SK-N-SH treated with all-trans-retinoic acid at 6 μM for 48 hours (cell line): Measurements from ENCODE around the gene ERC1.

Experiments used
- ARNTL ChIP-seq: fragments of 450-650 bp; formaldehyde crosslinking; IDR thresholded peaks from 2 replicates; pipeline ENCODE4 v1.5.0; 2020; ENCODE audit warnings: low read depth, mild to moderate bottlenecking, moderate library complexity, borderline replicate concordance
- CSDC2 ChIP-seq: fragments of 250-450 bp; sonication (Bioruptor Pico); IDR thresholded peaks from 2 replicates; pipeline ENCODE4 v1.5.0; 2020; ENCODE audit warnings: mild to moderate bottlenecking, moderate library complexity
- ESRRG ChIP-seq: fragments of 250-450 bp; sonication (Bioruptor Pico); IDR thresholded peaks from 2 replicates; pipeline ENCODE4 v1.6.1; 2021; ENCODE audit warnings: mild to moderate bottlenecking
- ISL1 ChIP-seq: fragments of 250-450 bp; sonication (Bioruptor Pico); IDR thresholded peaks from 2 replicates; pipeline ENCODE4 v2.1.2; 2022; ENCODE audit warnings: mild to moderate bottlenecking, moderate library complexity
- RARB ChIP-seq: fragments of 250-450 bp; sonication (Bioruptor Pico); IDR thresholded peaks from 2 replicates; pipeline ENCODE4 v1.8.0; 2021; ENCODE audit warnings: mild to moderate bottlenecking, moderate library complexity
- SNAI2 ChIP-seq: fragments of 250-450 bp; sonication (Bioruptor Pico); IDR thresholded peaks from 2 replicates; pipeline ENCODE4 v1.5.0; 2020; ENCODE audit warnings: mild to moderate bottlenecking, moderate library complexity
- TCF4 ChIP-seq: fragments of 250-450 bp; sonication (Bioruptor Pico); IDR thresholded peaks from 2 replicates; pipeline ENCODE4 v1.8.0; 2021; ENCODE audit warnings: mild to moderate bottlenecking, moderate library complexity, borderline replicate concordance
- TOX ChIP-seq: fragments of 250-450 bp; sonication (Bioruptor Pico); IDR thresholded peaks from 2 replicates; pipeline ENCODE4 v1.8.0; 2021; ENCODE audit warnings: mild to moderate bottlenecking, moderate library complexity, borderline replicate concordance
- ZFP30 ChIP-seq: fragments of 450-650 bp; formaldehyde crosslinking; IDR thresholded peaks from 2 replicates; pipeline ENCODE4 v1.5.0; 2022; ENCODE audit warnings: mild to moderate bottlenecking, moderate library complexity
- TF ChIP-seq, protein P1 (sequence below): fragments of 250-450 bp; sonication (Bioruptor Pico); IDR thresholded peaks from 2 replicates; pipeline ENCODE4 v1.8.0; 2021; ENCODE audit warnings: low read depth, mild to moderate bottlenecking, moderate library complexity, borderline replicate concordance
- TF ChIP-seq, protein P2 (sequence below): fragments of 250-450 bp; sonication (Bioruptor Pico); IDR thresholded peaks from 2 replicates; pipeline ENCODE4 v1.8.0; 2020; ENCODE audit warnings: mild to moderate bottlenecking, moderate library complexity, borderline replicate concordance
- TF ChIP-seq, protein P3 (sequence below): fragments of 250-450 bp; sonication (Bioruptor Pico); IDR thresholded peaks from 2 replicates; pipeline ENCODE4 v1.5.1; 2020; ENCODE audit warnings: low read depth, mild to moderate bottlenecking, moderate library complexity

DNA sequence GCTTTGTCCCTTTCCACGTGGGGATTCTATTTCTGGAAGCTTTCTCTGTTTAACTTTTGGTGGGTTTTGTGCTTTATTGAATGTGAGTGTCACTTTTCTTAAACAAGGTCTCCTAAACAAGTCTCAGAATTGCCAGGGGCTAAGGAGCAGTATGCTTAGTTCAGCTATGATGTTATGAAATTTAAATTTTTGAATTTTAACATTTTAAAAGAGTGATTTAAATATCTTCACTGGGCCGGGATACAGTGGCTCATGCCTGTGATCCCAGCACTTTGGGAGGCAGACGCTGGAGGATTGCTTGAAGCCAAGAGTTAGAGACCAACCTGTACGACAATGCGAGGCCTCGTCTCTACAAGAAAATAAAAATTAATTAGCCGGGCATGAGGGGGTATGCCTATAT is 276.2 kb downstream of the ERC1 start:
- TF ChIP-seq, protein P1, sequence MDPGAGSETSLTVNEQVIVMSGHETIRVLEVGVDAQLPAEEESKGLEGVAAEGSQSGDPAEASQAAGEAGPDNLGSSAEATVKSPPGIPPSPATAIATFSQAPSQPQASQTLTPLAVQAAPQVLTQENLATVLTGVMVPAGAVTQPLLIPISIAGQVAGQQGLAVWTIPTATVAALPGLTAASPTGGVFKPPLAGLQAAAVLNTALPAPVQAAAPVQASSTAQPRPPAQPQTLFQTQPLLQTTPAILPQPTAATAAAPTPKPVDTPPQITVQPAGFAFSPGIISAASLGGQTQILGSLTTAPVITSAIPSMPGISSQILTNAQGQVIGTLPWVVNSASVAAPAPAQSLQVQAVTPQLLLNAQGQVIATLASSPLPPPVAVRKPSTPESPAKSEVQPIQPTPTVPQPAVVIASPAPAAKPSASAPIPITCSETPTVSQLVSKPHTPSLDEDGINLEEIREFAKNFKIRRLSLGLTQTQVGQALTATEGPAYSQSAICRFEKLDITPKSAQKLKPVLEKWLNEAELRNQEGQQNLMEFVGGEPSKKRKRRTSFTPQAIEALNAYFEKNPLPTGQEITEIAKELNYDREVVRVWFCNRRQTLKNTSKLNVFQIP (CRISPR knock-in tag), result no peak
- TF ChIP-seq ARNTL (CRISPR knock-in tag) (no peak), TCF4 (CRISPR knock-in tag) (no peak), ZFP30 (CRISPR knock-in tag) (no peak), TOX (CRISPR knock-in tag) (no peak), ESRRG (CRISPR knock-in tag) (no peak), RARB (CRISPR knock-in tag) (no peak), CSDC2 (CRISPR knock-in tag) (no peak), SNAI2 (no peak), ISL1 (CRISPR knock-in tag) (no peak)
- TF ChIP-seq, protein P2, sequence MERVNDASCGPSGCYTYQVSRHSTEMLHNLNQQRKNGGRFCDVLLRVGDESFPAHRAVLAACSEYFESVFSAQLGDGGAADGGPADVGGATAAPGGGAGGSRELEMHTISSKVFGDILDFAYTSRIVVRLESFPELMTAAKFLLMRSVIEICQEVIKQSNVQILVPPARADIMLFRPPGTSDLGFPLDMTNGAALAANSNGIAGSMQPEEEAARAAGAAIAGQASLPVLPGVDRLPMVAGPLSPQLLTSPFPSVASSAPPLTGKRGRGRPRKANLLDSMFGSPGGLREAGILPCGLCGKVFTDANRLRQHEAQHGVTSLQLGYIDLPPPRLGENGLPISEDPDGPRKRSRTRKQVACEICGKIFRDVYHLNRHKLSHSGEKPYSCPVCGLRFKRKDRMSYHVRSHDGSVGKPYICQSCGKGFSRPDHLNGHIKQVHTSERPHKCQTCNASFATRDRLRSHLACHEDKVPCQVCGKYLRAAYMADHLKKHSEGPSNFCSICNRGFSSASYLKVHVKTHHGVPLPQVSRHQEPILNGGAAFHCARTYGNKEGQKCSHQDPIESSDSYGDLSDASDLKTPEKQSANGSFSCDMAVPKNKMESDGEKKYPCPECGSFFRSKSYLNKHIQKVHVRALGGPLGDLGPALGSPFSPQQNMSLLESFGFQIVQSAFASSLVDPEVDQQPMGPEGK (CRISPR knock-in tag), result no peak
- TF ChIP-seq, protein P3, sequence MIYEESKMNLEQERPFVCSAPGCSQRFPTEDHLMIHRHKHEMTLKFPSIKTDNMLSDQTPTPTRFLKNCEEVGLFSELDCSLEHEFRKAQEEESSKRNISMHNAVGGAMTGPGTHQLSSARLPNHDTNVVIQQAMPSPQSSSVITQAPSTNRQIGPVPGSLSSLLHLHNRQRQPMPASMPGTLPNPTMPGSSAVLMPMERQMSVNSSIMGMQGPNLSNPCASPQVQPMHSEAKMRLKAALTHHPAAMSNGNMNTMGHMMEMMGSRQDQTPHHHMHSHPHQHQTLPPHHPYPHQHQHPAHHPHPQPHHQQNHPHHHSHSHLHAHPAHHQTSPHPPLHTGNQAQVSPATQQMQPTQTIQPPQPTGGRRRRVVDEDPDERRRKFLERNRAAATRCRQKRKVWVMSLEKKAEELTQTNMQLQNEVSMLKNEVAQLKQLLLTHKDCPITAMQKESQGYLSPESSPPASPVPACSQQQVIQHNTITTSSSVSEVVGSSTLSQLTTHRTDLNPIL (CRISPR knock-in tag), result no peak
